Thyroid gland (tissue), 4 donors: Measurements from ENCODE around the gene DACH1. TPM values are rescaled to one million over a fixed set of nuclear protein-coding genes. Genes with fewer than 3 reads are reported as not detected.

ENCODE experiments used
- DNase-seq, 2 donors: peaks; one replicate each; pipeline ENCODE4 v3.0.0-alpha.2; 2019
- H3K27ac ChIP-seq, 3 donors: fragments of 200-600 bp; sonication (generic); 1 replicate in 2 of 3; 2 replicates in 1 of 3; pipeline ENCODE4 v1.5.1; 2016 to 2019; ENCODE audit warnings: mild to moderate bottlenecking in 1 of 3, moderate library complexity in 1 of 3
- H3K27me3 ChIP-seq: fragments of 200-600 bp; sonication (generic); one replicate; pipeline ENCODE4 v1.5.1; 2019
- H3K36me3 ChIP-seq, 2 donors: fragments of 200-600 bp; sonication (generic); one replicate each; pipeline ENCODE4 v1.5.1; 2016 to 2019
- H3K4me1 ChIP-seq, 2 donors: fragments of 200-600 bp; sonication (generic); one replicate each; pipeline ENCODE4 v1.5.1; 2017 to 2019
- H3K4me3 ChIP-seq, 3 donors: fragments of 200-600 bp; sonication (generic); replicated peaks in 1 of 3; 1 replicate in 2 of 3; 2 replicates in 1 of 3; pipeline ENCODE4 v1.5.1; 2016; ENCODE audit warnings: mild to moderate bottlenecking in 1 of 3
- H3K9me3 ChIP-seq: fragments of 200-600 bp; sonication (generic); one replicate; pipeline ENCODE4 v1.5.1; 2017
- POLR2A ChIP-seq, 2 donors: fragments of 450-650 bp; IDR thresholded peaks; one replicate each; pipeline ENCODE4 v1.6.1; 2017; ENCODE audit warnings: antibody characterized with exemption in 2 of 2, mild to moderate bottlenecking in 2 of 2, moderate library complexity in 1 of 2
- WGBS, 2 donors: methylation state at CpG; one replicate each; pipeline ENCODE4 v1.1.5; 2017; 5-methylcytosine and 5-hydroxymethylcytosine counted together
- intact Hi-C: fragments of 100-400 bp; cut with DNase I; formaldehyde crosslinking; loops from one replicate; pipeline ENCODE4 v1.15.1; 2023
- total RNA-seq, 4 donors: library from RNA; depleted of rRNA; stranded (reverse); fragments of >200 nt; gene quantifications; one replicate each; pipeline ENCODE4 v1.2.3, GENCODE V29; 2016
- TF ChIP-seq, protein P1 (sequence below), 6 experiments: fragments of 200-600 bp in 3 of 6; fragments of 450-650 bp in 3 of 6; sonication (generic) in 3 of 6; IDR thresholded peaks; one replicate each; pipeline ENCODE4 v1.5.1; 2016 to 2019; ENCODE audit warnings: antibody characterized with exemption in 6 of 6, mild to moderate bottlenecking in 2 of 6, inconsistent platforms in 1 of 6, moderate library complexity in 1 of 6

Gene DACH1
- total RNA-seq, 4 donors from 2014 or later: 0.33 to 0.49 (median 0.33) TPM; not detected in 1

DNA sequence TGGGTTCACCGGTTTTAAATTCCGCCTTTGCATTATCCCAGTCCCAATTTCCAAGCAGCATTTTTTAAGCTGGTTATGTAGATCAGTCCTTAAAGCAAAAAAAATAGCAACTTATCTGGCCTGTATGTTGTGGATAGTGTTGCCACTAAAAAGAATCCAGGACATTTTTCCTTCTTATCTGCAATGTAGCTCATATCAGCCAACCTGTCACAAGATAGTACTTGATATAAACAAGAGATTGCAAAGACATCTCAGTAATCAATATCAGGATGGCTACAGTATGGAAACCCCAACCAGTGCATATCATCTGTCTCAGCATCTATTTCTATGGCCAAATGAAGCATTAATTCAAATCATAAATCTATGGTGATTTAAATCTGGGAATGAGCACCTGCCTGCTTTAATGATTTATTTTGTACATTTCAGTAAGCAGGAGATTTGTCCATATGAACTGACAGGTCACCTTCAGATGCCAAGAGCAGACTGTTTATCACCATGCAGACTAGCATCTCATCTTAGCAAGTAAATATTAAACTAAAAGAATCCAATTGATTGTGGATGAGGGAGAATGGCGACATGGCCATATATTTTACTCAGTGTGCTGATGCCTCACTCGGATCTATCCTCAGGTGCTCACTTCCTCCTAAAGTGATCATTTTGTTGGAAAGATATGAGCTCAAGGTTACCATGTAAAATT, 240.4 kb downstream of the DACH1 start:
- no peaks in the 10 kb centered on the region for H3K27me3 ChIP-seq
- DNase-seq: no peak
- no peak overlapping the region for H3K4me3 ChIP-seq
- intact Hi-C loops: no loop called here
- H3K4me1 ChIP-seq: no peaks in the 10 kb centered on the region
- no peak overlapping the region for H3K27ac ChIP-seq
- H3K36me3 ChIP-seq: no peaks in the 10 kb centered on the region
- H3K9me3 ChIP-seq: no peaks in the 10 kb centered on the region
- TF ChIP-seq POLR2A (IDR thresholded peaks at IDR 0.05): no peak
- TF ChIP-seq, protein P1, sequence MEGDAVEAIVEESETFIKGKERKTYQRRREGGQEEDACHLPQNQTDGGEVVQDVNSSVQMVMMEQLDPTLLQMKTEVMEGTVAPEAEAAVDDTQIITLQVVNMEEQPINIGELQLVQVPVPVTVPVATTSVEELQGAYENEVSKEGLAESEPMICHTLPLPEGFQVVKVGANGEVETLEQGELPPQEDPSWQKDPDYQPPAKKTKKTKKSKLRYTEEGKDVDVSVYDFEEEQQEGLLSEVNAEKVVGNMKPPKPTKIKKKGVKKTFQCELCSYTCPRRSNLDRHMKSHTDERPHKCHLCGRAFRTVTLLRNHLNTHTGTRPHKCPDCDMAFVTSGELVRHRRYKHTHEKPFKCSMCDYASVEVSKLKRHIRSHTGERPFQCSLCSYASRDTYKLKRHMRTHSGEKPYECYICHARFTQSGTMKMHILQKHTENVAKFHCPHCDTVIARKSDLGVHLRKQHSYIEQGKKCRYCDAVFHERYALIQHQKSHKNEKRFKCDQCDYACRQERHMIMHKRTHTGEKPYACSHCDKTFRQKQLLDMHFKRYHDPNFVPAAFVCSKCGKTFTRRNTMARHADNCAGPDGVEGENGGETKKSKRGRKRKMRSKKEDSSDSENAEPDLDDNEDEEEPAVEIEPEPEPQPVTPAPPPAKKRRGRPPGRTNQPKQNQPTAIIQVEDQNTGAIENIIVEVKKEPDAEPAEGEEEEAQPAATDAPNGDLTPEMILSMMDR (IDR thresholded peaks at IDR 0.05): no peak
- 89% methylated on average over 4 of the region's 4 CpGs for whole genome bisulfite sequencing, 2 donors

DNA sequence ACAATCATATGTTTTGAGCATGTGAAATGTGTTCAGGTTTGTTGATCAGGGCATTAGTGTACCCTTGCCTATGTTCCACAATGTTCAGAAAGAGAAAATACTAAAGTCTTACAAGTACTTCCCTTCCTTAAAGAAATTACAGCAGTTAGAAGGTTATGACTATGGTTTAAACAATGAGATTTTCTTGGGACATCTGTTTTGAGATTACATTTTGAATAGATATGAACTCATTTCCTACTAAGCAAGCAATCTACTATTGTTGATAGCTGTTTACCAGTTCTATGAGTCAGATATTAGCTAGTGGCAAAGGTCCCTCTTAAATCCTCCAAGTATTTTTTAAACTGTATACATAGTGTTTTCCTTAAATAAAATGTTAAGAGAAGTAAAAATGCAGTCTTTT, 241.3 kb downstream of the DACH1 start:
- intact Hi-C loops: no loop called here
- TF ChIP-seq POLR2A (IDR thresholded peaks at IDR 0.05): no peak
- TF ChIP-seq, protein P1 (IDR thresholded peaks at IDR 0.05): no peak
- no peaks in the 10 kb centered on the region for H3K27me3 ChIP-seq
- H3K36me3 ChIP-seq: no peaks in the 10 kb centered on the region
- no peaks in the 10 kb centered on the region for H3K9me3 ChIP-seq
- H3K27ac ChIP-seq: no peak overlapping the region
- no peaks in the 10 kb centered on the region for H3K4me1 ChIP-seq
- DNase-seq: no peak
- no peak overlapping the region for H3K4me3 ChIP-seq

DNA sequence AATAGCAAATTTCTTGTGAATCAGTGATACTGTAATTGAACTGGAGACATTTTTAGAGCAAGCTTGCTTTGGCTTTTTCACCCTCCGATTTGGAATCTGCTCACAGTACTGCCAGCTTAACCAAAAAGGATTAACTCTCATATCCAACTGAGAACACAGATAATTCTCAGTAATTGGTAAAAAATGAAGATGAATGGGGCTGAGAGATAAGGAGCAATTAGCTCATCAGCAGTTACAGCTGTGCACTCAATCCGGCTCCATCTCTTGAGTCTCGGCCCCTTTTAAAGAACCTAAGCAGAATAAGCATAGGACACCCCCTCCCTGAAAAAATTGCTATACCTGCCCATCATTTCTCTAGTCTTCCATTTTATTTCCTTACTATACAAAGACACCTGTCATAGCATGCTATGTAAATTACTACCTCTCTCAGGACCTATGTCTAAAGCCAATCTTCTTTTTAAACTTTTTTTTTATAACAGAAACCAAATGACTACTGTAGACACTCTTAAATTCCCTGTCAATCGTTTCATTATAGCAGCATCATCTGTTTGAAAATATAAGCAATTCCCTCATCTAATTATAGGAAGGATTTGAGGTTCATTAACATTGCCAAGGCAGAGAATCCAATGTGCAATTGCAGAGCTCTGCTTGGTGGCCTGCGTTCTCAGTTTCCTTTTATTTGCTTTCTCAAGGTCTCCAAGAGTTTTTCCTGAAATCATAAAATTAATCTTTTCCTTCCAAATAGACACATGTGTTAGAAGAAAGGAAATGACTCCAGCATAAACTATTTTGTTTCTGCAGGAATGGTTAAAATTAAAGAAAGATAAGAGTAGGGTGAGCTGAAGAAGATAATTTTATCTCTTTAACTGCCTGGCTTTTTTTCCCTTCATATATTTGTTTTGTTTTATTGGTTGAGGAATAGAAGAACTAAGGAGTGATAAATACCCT, 242.1 kb downstream of the DACH1 start:
- no peak for DNase-seq
- TF ChIP-seq, protein P1 (IDR thresholded peaks at IDR 0.05): no peak
- H3K4me3 ChIP-seq: no peak overlapping the region
- WGBS, 2 donors: 65 to 67% methylated on average over 5 of the region's 5 CpGs
- no peaks in the 10 kb centered on the region for H3K27me3 ChIP-seq
- intact Hi-C loops: no loop called here
- no peaks in the 10 kb centered on the region for H3K36me3 ChIP-seq
- H3K4me1 ChIP-seq: no peaks in the 10 kb centered on the region
- H3K27ac ChIP-seq: no peak overlapping the region
- H3K9me3 ChIP-seq: no peaks in the 10 kb centered on the region

DNA sequence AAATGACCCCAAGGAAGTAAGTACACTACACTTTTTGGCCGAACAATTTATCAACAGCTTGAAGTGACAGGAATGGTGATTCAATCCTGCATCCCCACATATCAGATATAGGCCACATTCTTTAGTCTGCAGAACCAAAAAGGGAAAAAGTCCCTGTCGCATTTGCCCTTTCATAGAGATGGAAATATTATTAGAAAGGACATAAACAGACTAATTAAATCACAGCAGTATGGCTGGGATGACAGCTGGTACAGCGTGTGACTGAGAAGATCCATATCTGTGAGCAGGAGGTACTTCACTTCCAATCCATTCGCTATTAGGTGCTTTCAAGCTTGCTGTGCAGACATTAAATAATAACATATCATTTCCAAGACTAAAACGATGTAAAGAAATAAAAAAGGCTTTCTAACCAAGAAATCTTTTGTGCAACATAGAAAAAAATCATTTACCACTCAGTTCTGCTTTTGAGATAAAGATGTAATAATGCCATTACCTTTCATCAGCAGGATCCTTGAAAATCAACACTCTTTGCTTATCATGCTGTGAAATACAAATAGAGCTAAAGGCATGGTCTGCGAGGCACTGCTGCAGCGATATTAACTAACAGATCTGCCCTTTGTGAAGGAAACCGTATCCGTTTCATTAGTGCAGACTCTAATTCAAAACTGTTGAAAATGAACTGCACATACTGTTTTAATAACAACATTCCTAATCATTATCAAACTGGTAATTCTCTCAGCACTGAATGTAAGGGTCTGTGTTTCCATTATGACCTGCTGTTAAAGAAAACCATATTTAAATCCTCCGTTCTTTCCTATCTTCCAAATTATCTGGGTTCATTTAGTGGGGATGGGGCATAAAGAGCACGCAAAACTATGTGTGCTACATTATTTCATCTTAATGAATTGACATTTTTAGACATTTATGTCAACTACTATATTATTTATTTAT, 245.6 kb downstream of the DACH1 start:
- no peak for DNase-seq
- 66 to 69% methylated on average over 11 of the region's 11 CpGs for WGBS, 2 donors

More for the DNA sequence above, 245.6 kb downstream of the DACH1 start:
- intact Hi-C loops: no loop called here
- no peak for TF ChIP-seq POLR2A (IDR thresholded peaks at IDR 0.05)
- TF ChIP-seq, protein P1 (IDR thresholded peaks at IDR 0.05): no peak
- Histone ChIP-seq H3K4me1 (no peaks in the 10 kb centered on the region), H3K4me3 (no peak overlapping the region), H3K36me3 (no peaks in the 10 kb centered on the region), H3K27ac (no peak overlapping the region), H3K27me3 (no peaks in the 10 kb centered on the region), H3K9me3 (no peaks in the 10 kb centered on the region)
